ENCODE data around the gene BTBD9.
"Not testable (repeated sequence)": the region's sequence is repeated elsewhere in the genome, so short reads cannot be mapped to it uniquely, and the experiment has no call there.

Gene BTBD9

DNA sequence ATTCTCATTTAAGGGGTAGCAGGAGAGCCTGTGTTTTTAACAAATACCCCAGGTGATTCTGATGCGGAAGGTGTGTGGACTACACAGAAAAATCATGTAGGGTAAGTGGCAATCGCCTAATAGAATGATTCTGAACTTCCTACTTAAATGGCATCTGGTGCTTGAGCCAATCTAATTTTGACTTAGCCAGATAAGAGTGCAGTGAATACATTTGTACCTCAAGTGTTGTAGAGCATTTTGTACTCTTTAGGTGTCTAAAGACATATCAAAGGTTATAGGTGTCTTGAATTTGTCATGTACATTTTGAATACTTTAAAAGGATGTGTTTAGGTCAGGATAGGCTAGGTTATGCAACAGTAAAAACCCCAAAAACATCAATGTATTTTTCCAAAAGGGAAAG is 10.0 kb upstream of the BTBD9 start:
- no peak for DNase-seq (ENCODE audit: low read depth)

DNA sequence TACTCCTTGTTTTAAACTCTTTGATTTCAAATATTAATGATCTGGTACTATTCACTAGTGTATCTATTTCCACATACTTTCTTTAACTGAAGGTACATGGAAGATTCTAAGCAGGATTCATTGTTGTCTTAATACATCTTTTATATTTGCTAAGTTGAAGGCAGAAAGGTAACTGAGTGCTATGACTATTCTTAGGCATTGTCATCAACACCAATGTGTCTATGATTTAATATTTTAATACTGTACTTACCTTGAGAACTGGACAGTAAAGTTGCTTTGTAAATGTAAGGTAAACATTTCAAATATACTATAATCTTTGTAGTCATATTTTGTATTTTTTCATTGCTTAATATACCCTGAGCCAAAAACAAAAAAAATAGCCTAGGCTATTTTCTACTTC is 8.9 kb upstream of the BTBD9 start:
- DNase-seq (ENCODE audit: low read depth), result no peak

DNA sequence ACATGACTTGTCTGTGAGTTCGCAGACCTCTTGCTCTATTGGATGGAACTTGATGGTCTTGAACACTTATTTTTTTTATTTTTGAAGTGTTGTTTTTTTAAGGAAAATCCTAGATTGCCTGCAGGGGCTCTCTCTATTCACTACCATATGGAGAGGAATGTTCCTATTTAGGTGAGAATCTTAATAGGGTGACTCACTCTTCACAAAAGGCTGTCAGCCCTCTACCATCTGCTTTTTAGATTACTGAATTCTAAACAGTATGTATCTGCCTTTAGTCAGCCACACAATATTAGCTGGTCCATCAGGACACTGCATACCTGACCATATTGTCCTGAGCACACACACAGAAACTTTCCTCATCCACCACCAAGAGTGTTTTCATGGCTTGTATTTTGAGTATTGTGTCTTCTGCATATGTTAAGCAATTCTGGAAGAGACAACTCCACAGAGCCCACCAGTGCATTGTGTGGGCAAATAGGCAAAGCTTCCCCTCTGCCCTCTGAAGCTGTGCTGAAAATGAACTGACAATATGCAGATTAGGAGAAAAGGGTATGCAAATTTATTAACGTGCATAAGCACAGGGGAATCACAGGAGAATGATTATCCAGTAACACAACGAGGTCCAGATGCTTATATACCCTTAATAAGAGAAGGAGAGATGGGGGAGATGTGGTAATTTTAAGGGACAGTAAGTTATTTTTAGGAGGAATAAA is 6.6 kb upstream of the BTBD9 start:
- peak; percentile 45 for DNase-seq (ENCODE audit: low read depth)

DNA sequence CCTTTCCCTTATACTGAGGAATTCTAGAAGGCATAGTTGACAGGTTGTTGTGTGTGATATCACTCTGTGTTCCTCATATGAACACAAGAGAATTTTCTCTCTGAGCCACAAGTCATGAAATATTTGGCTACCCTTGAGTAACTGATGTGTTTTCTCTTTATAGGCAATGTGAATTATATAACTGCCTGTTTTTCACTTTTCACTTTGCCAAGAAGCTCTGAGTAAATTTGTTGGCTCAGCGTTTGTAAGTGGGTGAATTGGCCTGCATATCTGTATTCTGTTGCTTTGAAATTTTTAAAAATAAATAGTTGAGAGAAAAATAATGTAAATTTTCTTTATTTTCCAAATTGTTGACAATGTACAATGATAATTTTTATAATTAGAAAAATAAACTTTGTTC is 5.2 kb upstream of the BTBD9 start:
- no peak for DNase-seq (ENCODE audit: low read depth)

DNA sequence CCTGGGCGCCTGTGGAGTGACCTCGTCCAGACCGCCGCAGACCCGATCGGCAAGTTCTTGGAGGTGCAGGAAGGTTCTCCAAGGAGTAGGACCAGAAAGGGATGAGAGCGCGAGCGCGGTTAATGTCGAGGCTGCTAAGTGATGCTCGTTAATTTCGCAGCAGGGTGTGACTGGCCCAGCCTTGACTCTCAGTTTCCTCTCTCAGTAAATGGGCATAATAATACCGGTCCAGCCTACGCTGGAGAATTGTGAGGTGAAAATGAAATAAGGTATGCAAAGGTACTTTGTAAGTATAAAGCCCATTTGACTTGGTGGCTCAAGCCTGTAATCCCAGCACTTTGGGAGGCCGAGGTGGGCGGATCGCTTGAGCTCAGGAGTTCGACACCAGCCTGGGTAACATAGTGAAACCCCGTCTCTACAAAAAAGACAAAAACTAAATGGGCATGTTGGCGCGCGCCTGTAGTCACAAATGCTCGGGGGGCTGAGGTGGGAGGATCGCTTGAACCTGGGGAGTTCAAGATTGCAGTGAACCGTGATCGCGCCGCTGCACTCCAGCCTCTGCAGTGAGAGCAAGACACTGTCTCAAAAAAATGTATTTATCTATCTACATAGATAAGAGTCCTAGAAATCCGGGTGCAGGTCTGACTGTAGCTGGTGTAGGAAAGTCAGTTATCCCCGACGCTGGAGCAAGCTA is 634 bp upstream of the BTBD9 start:
- DNase-seq (ENCODE audit: low read depth), result peak; percentile 6

DNA sequence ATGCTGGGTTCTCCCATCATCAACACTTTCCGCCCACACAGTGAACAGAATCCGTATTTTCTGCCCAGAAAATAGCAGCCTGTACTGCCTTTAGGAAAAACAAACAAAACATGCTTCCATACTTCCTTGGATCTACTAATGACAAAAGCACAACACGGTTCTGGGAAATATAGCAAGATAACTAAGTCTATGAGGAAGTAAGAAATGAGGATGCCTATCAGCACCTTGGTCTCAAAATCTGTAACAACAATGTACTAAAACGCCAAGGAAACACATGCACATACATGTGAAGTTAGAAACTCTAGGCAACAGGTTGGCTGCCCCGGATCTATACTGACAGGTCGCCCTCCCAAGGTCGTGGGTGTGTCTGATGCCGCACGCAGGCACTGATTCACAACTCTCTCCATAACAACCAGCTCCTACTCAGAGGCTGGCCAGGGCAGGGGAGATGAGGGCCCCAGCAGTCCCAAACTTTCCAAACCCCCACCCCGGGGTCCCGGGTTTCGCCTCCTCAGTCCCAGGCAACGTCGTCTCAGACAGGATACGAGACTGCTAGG is 710 bp downstream of the BTBD9 start:
- peak; percentile 52 for DNase-seq (ENCODE audit: low read depth)

DNA sequence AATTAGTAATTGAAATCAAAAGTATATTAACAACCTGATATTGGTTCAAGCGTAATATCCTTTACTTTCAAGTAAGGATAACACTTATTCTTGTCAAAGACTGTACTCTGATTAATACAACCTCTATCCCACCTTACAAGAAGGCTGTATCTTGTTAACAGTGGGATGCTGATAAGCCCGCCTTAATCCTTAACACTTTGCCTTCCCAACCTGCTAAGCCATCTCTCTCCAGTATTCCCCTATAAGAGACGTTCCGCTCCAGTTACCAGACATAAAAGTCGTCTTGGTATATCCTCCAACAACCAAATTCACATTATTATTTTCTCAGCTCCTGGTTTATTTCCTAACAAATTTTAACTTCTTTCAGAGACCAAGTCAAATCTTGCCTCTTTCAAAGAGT is 2.0 kb downstream of the BTBD9 start:
- DNase-seq (ENCODE audit: low read depth), result no peak

DNA sequence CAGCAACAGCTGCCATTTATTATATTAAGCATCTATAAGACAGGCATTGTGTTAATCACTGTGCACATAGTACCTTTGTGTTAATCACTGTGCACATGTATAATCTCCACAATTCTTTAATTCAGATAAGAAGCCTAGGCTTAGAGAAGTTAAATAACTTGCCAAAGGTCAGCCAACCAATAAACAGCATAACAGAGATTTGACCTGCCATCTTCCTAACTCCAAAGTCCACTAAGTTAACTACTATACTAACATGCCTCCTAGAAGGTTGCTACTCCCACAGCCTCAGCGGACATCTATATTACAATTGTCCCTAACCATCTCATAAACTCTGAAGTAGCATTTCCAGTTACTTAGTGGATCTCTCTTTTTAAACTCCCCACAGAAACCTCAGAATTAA is 3.7 kb downstream of the BTBD9 start:
- no peak for DNase-seq (ENCODE audit: low read depth)

DNA sequence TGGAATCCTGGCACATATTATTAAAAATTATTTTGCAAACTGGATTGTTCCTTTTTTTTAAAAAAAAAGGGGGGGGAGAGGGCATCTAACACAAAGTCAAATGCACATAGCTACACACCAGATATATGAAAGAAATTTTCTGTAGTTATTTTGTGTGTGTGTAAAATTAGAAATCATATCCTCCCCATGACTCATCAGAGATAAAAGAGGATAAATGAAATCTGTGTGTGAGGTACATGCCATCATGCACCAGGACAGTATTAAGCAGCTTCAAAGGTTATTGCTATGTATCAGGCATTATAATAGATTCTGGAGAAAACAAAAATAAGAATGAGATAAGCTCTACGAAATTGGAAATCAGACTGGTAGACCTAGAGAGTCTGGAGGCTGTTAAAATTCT is 5.2 kb downstream of the BTBD9 start:
- DNase-seq (ENCODE audit: low read depth), result peak; percentile 4

DNA sequence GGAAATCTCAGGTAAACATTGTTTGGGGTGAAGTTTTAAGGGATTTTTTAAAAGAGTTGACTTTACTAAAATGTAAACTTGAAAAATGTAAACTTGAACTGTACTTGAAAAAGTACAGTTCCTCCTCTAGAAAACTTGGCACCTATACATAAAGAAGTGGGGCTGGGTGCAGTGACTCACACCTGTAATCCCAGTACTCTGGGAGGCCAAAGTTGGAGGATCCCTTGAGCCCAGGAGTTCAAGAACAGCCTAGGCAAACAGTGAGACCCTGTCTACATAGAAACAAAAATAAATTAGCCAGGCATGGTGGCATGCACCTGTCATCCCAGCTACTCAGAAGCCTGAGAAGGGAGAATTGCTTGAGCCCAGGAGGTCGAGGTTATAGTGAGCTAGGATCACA is 7.2 kb downstream of the BTBD9 start:
- no peak for DNase-seq (ENCODE audit: low read depth)

DNA sequence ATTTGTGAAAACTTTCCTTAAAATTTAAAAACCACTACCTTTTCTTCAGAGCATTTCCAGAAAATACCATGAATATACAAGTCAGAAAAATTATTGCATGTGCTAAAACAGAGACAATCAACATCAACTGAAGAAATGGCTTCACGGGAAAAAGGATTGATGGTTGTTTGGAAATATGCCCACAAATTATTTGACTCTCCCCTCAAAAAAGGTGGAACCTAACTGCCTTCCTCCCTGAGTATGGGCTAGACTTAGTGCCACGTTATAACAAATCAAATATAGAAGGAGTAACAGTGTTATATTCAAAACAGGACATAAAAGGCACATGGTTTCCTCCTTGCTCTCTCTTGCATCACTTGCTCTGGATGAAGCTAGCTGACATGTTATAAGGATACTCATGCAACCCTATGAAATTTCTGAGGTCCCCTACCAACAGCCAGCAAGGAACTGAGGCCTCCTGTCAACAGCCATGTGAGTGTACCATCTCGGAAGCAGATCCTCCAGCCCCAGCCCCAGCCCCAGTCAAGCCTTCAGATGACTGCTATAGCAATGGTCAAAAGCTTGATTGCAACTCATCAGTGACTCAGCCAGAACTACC is 8.4 kb downstream of the BTBD9 start:
- DNase-seq (ENCODE audit: low read depth), result no peak

DNA sequence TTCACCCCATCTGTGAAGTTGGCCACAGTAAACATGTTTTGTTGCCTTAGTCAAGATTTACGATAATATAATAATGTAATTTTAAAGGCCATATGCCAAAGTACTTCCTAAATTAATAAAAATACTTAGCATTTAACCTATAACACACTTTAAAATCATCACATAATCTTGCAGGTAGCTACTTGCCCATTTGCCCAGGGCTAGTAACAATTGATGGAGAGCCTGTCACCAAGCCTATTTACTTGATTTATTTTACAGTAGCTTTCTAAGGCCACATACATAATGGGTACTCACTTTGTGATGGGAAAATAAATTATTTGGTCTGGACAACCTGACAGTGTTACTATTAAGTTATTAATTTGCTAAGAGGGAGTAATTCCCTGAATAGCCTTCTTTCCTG is 14.5 kb downstream of the BTBD9 start:
- no peak for DNase-seq (ENCODE audit: low read depth)

DNA sequence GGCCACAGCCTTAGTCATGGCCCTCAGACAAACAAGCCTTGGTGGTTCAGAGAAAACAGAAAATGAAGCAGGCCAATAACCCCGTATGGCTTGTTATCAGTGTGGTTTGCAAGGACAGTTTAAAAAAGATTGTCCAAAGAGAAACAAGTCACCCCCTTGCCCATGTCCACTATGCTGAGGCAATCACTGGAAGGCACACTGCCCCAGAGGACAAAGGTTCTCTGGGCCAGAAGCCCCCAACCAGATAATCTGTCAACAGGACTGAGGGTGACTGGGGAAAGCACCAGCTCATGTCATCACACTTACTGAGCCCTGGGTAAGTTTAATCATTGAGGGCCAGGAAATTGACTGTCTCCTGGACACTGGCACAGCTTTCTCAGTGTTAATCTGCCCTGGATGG is 20.4 kb downstream of the BTBD9 start:
- not testable (repeated sequence) for DNase-seq (ENCODE audit: low read depth)

DNA sequence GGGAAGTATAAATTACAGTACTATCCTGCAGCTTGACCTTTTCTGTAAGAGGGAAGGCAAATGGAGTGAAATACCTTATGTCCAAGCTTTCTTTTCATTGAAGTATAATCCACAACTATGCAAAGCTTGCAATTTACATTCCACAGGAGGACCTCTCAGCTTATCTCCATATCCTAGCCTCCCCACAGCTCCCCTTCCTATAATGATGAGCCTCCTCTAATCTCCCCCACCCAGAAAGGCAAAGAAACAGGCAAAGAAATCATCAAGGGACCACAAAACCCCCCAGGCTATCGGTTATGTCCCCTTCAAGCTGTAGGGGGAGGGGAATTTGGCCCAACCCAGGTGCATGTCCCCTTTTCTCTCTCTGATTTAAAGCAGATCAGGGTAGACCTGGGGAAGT is 21.4 kb downstream of the BTBD9 start:
- DNase-seq (ENCODE audit: low read depth), result peak; percentile 9

DNA sequence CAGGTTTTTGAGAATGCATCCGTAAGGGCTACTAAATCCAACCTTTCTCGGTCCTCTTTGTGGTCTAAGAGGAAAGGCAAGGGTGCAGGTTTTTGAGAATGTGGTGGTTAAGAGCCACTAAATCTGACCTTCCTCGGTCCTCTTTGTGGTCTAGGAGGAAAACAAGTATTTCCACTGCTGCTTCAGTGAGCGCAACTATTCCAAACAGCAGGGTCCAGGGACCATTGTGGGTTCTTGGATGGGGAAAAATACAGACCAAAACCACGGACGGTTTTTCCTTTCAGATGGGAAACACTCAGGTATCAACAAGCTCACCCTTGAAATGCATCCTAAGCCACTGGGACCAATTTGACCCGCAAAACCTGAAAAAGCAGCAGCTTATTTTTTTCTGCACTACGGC is 21.9 kb downstream of the BTBD9 start:
- no peak for DNase-seq (ENCODE audit: low read depth)

DNA sequence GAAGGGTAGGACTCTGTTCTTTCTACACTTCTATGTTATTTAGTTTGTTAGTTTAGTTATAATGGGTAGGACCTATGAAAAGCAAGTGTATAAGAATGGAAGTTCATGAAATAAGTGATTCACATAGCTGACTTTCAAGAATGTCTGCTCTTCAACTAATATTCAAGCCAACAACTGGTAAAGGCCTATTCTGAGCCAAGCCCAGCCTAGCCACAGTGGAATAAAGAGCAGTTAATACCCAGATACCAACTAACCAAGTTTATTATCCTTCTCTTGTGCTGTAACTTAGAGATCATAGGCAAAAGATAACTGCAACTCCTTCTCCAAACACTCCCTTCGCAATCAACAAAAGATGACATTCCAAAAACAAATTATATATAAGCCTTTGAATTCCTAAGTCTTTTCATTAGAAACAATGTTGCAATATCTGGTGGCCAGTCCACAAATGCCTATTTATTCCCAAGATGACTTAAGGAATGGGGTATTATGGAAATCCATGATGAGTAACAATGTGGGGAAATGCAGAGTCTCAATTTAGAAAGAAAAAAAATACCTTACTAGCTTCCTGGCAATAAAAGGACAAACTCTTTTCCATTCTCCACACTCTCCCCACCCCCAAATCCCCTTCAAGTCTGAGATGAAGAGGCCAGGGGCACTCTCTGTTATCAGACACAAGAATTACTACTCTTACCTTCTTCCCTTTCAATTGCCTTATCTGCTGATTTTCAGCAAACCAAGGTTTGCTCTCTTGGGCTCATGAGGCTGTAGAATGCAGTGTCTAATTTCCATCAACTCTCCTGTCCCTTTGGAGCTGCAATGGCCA is 27.4 kb downstream of the BTBD9 start:
- DNase-seq (ENCODE audit: low read depth), result peak; percentile 83

DNA sequence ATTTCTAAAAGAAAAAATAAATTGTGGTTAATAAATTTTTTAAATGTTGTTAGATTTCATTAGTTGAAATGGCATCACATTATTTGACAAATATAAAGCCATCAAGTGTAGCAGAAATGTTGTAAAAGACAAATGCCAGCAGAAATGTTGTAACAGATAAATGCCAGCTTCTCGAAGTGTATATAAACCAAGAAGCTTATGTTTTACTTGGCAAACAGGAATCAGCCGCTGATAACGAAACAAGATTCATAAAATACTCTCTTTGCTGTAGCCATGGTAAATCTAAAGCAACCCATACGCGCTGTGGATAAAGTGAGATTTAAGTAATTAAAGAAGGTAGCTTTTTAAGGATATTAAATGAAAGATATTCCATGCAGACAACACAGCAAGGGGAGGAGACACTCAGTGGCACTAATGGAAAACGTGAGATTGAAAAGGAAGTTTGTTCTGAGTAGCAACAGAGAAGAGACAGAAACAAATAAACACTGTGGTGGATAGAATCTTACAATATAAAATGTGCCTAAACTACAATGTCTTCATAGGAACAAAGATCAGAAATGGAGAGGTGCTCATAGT is 29.6 kb downstream of the BTBD9 start:
- no peak for DNase-seq (ENCODE audit: low read depth)

DNA sequence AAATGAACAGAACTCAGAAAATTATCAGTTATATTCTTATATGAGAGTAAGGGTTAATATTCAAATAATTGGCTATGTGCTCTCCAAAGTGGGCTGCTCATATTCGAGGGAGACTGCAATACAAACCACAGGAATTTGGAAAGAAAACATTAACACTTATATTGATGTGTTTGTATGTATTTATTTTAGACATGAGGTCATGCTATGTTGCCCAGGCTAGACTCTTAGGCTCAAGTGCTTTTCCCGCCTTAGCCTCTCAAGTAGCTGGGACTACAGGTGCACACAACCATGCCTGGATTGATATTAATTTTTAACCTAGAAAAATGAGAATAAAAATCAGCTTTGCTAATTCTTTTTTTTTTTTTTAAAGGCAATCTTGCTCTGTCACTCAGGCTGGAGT is 35.0 kb downstream of the BTBD9 start:
- DNase-seq (ENCODE audit: low read depth), result peak; percentile 24

DNA sequence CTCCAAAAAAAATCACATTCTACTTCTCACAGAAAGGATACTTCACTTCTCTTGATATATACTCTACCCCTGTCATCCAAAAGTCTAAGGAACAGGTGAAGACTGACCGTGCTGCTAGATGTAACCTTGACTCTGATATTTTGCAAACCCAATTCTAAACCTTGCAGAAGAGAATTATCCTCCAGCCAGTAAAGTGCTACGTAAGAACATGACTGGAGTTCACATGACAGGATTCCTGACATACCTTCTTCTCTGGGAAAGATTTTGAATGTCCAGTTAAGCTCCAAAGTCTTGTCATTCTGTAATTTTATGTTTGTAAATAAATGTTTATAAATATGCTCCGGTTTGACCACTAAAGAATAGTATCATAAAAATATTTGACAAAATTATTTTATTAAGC is 35.8 kb downstream of the BTBD9 start:
- peak; percentile 43 for DNase-seq (ENCODE audit: low read depth)

DNA sequence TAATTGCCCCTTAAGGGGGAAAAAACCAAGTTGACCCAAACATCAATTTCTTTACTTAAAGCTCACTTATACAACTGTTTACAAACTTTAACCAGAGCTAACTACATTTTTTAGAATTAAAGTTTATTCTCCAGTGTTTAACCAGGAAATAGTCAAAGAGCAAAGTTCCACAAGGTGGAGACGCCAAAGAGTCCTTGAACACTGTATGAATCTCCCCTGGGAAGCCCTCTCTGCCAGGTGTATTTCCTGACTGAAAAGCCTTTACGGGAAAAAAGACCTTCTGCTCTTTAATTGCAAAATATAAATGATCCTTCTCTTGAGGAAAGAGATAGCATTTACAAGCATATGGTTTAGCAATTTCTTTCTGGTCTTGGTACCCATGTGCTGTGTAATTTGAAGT is 36.2 kb downstream of the BTBD9 start:
- DNase-seq (ENCODE audit: low read depth), result no peak

DNA sequence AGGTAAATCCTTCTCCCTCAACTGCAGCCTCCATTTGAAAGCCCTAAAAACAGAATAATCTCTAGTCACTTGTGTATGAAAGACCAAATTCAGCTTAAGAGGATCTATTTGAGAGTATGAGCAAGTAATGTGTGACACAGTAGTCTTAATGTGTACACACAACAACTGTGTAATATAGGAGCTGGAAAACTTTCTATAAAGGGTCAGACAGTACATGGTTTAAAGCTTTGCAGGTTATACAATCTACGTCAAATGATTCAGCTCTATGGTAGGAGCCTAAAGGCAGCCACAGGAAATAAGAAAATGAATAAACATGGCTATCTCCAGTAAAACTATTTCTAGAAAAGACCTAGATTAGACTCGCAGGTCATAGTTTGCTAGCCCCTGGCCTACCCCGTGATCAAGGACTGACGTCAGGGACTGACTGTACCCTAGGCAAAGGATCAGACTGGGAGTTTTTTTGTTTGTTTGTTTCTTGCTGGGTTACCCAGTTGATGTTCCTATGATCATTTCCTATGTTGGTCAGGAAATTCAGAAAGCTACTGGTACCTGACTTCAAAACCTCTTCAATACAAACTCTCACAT is 39.7 kb downstream of the BTBD9 start:
- DNase-seq (ENCODE audit: low read depth), result no peak

DNA sequence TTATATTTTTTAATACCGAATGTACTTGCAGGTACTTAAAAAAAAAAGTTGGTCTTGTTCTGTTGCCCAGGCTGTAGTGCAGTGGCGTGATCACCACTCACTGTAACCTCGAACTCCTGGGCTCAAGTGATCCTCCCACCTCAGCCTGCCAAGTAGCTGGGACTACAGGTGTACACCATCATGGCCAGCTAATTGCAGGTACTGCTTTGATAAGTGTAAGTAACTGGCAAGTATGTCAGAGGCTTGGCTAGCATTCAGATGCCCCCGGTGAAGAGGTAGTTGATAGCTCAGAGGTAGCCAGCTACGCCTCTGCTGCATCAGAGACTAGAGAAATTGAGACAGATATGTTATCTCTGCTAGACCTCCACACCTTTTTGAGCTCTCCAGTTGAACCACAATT is 40.5 kb downstream of the BTBD9 start:
- DNase-seq (ENCODE audit: low read depth), result no peak
